Right atrium auricular region (tissue), 2 donors: ENCODE results near the gene ZDHHC11B. TPM values are rescaled to one million over a fixed set of nuclear protein-coding genes. Genes with fewer than 3 reads are reported as not detected.
"Not testable (repeated sequence)": the region's sequence is repeated elsewhere in the genome, so short reads cannot be mapped to it uniquely, and the experiment has no call there.

ENCODE experiments used
- DNase-seq: peaks from one replicate; pipeline ENCODE4 v3.0.0-alpha.2; 2019; ENCODE audit warnings: low spot score
- H3K27ac ChIP-seq, 2 donors: fragments of 200-600 bp; sonication (generic); 1 replicate in 1 of 2; 2 replicates in 1 of 2; pipeline ENCODE4 v1.5.1; 2016 to 2019
- H3K27me3 ChIP-seq, 2 donors: fragments of 200-600 bp; sonication (generic); one replicate each; pipeline versions ENCODE4 v1.5.1 to v1.6.0; 2017 to 2019
- H3K36me3 ChIP-seq: fragments of 200-600 bp; sonication (generic); one replicate; pipeline ENCODE4 v1.5.1; 2016
- H3K4me1 ChIP-seq, 2 donors: fragments of 200-600 bp; sonication (generic); one replicate each; pipeline versions ENCODE4 v1.5.1 to v1.6.0; 2017 to 2019
- H3K4me3 ChIP-seq, 2 donors: fragments of 200-600 bp; sonication (generic); 1 replicate in 1 of 2; 2 replicates in 1 of 2; pipeline ENCODE4 v1.5.1; 2017 to 2019; ENCODE audit warnings: mild to moderate bottlenecking in 1 of 2, moderate library complexity in 1 of 2
- H3K9me3 ChIP-seq, 2 donors: fragments of 200-600 bp; sonication (generic); one replicate each; pipeline ENCODE4 v1.5.1; 2019
- total RNA-seq, 2 donors: library from RNA; depleted of rRNA; stranded (reverse); fragments of >200 nt; gene quantifications; one replicate each; pipeline ENCODE4 v1.1.0, GENCODE V29; 2016
- TF ChIP-seq, protein P1 (sequence below), 2 donors: fragments of 200-600 bp; sonication (generic); IDR thresholded peaks; one replicate each; pipeline ENCODE4 v1.5.1; 2019; ENCODE audit warnings: antibody characterized with exemption in 2 of 2

Gene ZDHHC11B
- total RNA-seq, 2 donors from 2014 or later = 4.0 to 7.5 TPM

- peak overlapping the region in 1 of 2 donors; percentile 90 for H3K27ac ChIP-seq
- DNase-seq = not testable (repeated sequence)
- TF ChIP-seq, protein P1, sequence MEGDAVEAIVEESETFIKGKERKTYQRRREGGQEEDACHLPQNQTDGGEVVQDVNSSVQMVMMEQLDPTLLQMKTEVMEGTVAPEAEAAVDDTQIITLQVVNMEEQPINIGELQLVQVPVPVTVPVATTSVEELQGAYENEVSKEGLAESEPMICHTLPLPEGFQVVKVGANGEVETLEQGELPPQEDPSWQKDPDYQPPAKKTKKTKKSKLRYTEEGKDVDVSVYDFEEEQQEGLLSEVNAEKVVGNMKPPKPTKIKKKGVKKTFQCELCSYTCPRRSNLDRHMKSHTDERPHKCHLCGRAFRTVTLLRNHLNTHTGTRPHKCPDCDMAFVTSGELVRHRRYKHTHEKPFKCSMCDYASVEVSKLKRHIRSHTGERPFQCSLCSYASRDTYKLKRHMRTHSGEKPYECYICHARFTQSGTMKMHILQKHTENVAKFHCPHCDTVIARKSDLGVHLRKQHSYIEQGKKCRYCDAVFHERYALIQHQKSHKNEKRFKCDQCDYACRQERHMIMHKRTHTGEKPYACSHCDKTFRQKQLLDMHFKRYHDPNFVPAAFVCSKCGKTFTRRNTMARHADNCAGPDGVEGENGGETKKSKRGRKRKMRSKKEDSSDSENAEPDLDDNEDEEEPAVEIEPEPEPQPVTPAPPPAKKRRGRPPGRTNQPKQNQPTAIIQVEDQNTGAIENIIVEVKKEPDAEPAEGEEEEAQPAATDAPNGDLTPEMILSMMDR (IDR thresholded peaks at IDR 0.05) = peak in 1 of 2 donors; percentile 6
Measured at GRCh38 chr5:785181-785705, 714 bp upstream of the ZDHHC11B start.

DNA sequence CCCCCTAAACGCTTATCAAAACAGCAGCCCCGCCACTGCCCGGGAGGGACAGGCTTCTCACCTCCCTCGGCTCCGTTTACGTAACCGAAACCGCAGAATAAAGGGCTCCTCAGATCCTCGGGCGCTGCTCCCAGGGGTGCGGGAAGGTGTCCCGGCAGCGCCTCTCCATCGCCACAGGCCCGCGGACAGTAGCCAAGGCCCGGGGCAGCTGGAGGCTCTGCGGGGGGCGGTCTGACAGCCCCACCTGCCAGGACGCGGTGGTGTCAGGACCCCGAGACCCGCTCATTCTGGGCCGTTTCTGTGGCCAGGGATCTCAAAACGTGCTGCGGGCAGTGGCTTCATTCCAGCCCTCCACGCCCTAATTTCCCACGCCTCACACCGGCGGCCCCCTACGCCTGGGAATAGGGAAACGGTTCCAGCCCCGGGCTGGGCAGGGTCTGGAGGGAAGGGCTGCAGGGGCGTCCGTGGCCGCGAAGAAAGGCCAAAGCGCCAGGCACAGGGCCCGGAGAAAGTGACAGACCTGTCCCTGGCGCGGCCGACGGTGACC lies 575 bp downstream of the ZDHHC11B start:
- not testable (repeated sequence) for DNase-seq, H3K27me3 ChIP-seq, H3K9me3 ChIP-seq, H3K36me3 ChIP-seq
- peaks cover 0 to 21% of the 10 kb centered on the region in 2 donors for H3K4me1 ChIP-seq
- H3K27ac ChIP-seq = peak overlapping the region; percentile 84 to 90
- H3K4me3 ChIP-seq = peak overlapping the region; percentile 75 to 81

More at GRCh38 chr5:785181-785705, 714 bp upstream of the ZDHHC11B start:
- Histone ChIP-seq H3K4me3 (peak overlapping the region; percentile 75 to 81), H3K4me1 (peaks cover 0 to 21% of the 10 kb centered on the region in 2 donors)
- not testable (repeated sequence) for H3K27me3 ChIP-seq, H3K9me3 ChIP-seq, H3K36me3 ChIP-seq

GRCh38 chr5:783049-783802 lies 1.3 kb downstream of the ZDHHC11B start:
- Histone ChIP-seq H3K4me3 (peak overlapping the region; percentile 75 to 81), H3K4me1 (peaks cover 0 to 21% of the 10 kb centered on the region in 2 donors), H3K27ac (peak overlapping the region; percentile 84 to 90)
- not testable (repeated sequence) for H3K27me3 ChIP-seq, H3K36me3 ChIP-seq, H3K9me3 ChIP-seq
- DNase-seq = peak; percentile 68

DNA sequence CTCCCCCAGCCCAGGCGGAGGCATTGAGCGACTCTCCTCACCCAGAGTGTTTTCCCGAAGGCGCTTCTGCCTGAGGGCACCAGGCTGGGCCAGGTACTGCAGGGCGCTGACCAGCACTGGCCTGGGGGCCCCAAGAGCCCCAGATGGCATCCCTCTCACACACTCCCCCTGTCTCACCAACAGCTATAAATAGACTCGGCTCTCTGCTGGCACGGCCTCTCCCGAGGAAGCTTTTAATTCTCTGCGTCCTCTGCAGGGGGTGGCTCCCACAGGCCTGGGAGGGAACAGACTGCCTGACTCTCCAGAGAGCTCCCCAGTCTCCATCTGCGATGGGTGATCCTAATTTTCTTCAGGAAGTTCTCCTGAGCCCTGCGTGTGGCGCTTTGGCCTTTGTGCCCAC lies 2.2 kb downstream of the ZDHHC11B start:
- not testable (repeated sequence) for DNase-seq, H3K27ac ChIP-seq, H3K36me3 ChIP-seq, H3K27me3 ChIP-seq, H3K4me3 ChIP-seq, H3K9me3 ChIP-seq
- peaks cover 0 to 21% of the 10 kb centered on the region in 2 donors for H3K4me1 ChIP-seq

DNA sequence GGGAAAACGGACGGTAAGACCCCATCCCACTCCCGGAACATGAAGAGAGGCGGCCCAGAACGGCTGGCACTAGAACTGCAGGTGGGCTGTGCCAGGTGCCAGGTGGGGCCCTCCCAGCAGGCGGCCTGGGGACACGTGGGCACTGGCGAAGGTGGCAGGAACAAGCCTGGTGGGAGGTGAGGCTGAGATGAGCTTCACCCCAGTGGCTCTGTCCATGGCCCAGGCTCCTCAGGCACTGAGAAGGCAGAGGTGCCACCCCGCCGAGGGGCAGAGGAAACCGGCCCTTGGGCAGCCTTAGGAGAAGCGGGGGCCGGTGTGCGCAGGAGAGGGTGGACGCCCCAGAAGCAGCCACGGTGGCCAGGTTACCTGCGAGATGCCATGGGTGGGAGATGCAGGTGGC lies 4.0 kb downstream of the ZDHHC11B start:
- not testable (repeated sequence) for H3K4me3 ChIP-seq, H3K9me3 ChIP-seq, H3K36me3 ChIP-seq, H3K27me3 ChIP-seq
- peak; percentile 50 for DNase-seq
- H3K27ac ChIP-seq = peak overlapping the region; percentile 25 to 42
- peaks cover 0 to 36% of the 10 kb centered on the region in 2 donors for H3K4me1 ChIP-seq

GRCh38 chr5:778967-779366 lies 5.6 kb downstream of the ZDHHC11B start:
- H3K27me3 ChIP-seq, H3K4me3 ChIP-seq, DNase-seq, H3K27ac ChIP-seq, H3K9me3 ChIP-seq, H3K36me3 ChIP-seq: not testable (repeated sequence)
- peaks cover 0 to 41% of the 10 kb centered on the region in 2 donors for H3K4me1 ChIP-seq

- DNase-seq, H3K27ac ChIP-seq, H3K4me3 ChIP-seq, H3K9me3 ChIP-seq, H3K36me3 ChIP-seq, H3K27me3 ChIP-seq: not testable (repeated sequence)
- peaks cover 0 to 41% of the 10 kb centered on the region in 2 donors for H3K4me1 ChIP-seq
Measured at GRCh38 chr5:778421-778820, 6.1 kb downstream of the ZDHHC11B start.

DNA sequence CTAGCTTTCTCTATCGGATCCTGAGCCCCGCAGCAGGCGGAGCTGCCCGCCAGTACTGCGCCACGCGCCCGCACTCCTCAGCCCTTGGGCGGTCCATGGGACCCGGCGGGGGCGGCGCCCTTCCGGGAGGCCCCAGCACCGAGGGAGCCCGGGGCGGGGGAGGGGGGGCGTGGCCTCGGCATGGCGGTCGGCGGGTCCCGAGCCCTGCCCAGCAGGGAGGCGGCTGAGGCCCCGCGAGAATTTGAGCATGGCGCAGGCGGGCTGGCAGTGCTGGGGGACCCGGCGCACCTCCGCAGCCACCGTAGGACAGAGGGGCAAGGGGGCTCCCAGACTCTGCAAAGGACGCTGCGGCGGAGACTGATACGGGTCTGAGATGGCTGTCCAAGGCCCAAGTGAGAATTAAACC lies 6.8 kb downstream of the ZDHHC11B start:
- H3K9me3 ChIP-seq = no peaks in the 10 kb centered on the region
- no peaks in the 10 kb centered on the region for H3K27me3 ChIP-seq
- peaks cover 0 to 42% of the 10 kb centered on the region in 2 donors for H3K4me1 ChIP-seq
- DNase-seq = peak; percentile 56
- H3K27ac ChIP-seq = peak overlapping the region in 1 of 2 donors; percentile 1
- no peaks in the 10 kb centered on the region for H3K36me3 ChIP-seq
- no peak overlapping the region for H3K4me3 ChIP-seq
- TF ChIP-seq, protein P1 (IDR thresholded peaks at IDR 0.05) = no peak
